GM12878 (cell line): ENCODE results near the gene ADCY7.

Experiments used
- ATF7 ChIP-seq: fragments of 450-650 bp; IDR thresholded peaks from 2 replicates; pipeline ENCODE4 v1.6.1; 2016; ENCODE audit warnings: low read depth, mild to moderate bottlenecking
- BCL11A ChIP-seq: IDR thresholded peaks from 2 replicates; pipeline ENCODE4 v1.6.1; 2011; ENCODE audit warnings: low read depth, low read length
- BRCA1 ChIP-seq: IDR thresholded peaks from 2 replicates; pipeline ENCODE4 v1.6.1; 2011; ENCODE audit warnings: low read depth, low read length, improper control_type of control experiment
- CTCF ChIP-seq, 3 experiments: IDR thresholded peaks in 2 of 3; conservative IDR thresholded peaks in 1 of 3; 2 replicates each; pipeline ENCODE4 v1.5.1; 2011; ENCODE audit warnings: low read depth in 3 of 3, low read length in 3 of 3, mild to moderate bottlenecking in 3 of 3, control low read depth in 2 of 3, moderate library complexity in 2 of 3, inconsistent platforms in 1 of 3, mixed read lengths in 1 of 3; ENCODE audit not compliant: control insufficient read depth in 2 of 3, insufficient read depth in 1 of 3; ENCODE audit errors: extremely low read depth in 1 of 3
- GABPA ChIP-seq: IDR thresholded peaks from 2 replicates; pipeline ENCODE4 v1.6.1; 2014; ENCODE audit warnings: antibody characterized with exemption, low read depth, mild to moderate bottlenecking, inconsistent platforms
- HCFC1 ChIP-seq: fragments of 150-350 bp; IDR thresholded peaks from 2 replicates; pipeline ENCODE4 v1.6.1; 2014; ENCODE audit warnings: low read length
- JUND ChIP-seq: IDR thresholded peaks from 2 replicates; pipeline ENCODE4 v1.6.1; 2012; ENCODE audit warnings: low read depth, mild to moderate bottlenecking, low read length, improper control_type of control experiment, moderate library complexity
- KLF5 ChIP-seq: fragments of 450-650 bp; IDR thresholded peaks from 2 replicates; pipeline ENCODE4 v1.6.1; 2014; ENCODE audit warnings: mild to moderate bottlenecking; ENCODE audit not compliant: partially characterized antibody
- NFIC ChIP-seq: IDR thresholded peaks from 2 replicates; pipeline ENCODE4 v1.6.1; 2012; ENCODE audit warnings: low read depth, mild to moderate bottlenecking, inconsistent platforms, low read length, moderate library complexity
- RAD21 ChIP-seq: IDR thresholded peaks from 2 replicates; pipeline ENCODE4 v1.6.1; 2011; ENCODE audit warnings: mild to moderate bottlenecking, low read depth, low read length, moderate library complexity; ENCODE audit not compliant: insufficient read depth
- REST ChIP-seq: IDR thresholded peaks from 2 replicates; pipeline ENCODE4 v1.6.1; 2012; ENCODE audit warnings: mild to moderate bottlenecking, low read depth, low read length

- no peak for TF ChIP-seq BCL11A
- TF ChIP-seq JUND, result no peak
- TF ChIP-seq ATF7, result no peak
- TF ChIP-seq REST, result no peak
- no peak for TF ChIP-seq HCFC1
- no peak for TF ChIP-seq NFIC
- TF ChIP-seq KLF5, result no peak
- TF ChIP-seq BRCA1, result no peak
- no peak for TF ChIP-seq CTCF (IDR thresholded peaks at IDR 0.05 in 2 of 3, conservative IDR thresholded peaks at IDR 0.05 in 1 of 3; ENCODE audit: control insufficient read depth in 2 of 3, extremely low read depth in 1 of 3, insufficient read depth in 1 of 3, low read depth in 3 of 3, low read length in 3 of 3)
- no peak for TF ChIP-seq RAD21
- TF ChIP-seq GABPA, result no peak
These were observed 15.1 kb downstream of the ADCY7 start for GRCh38 chr16:50281391-50282009.
